SK-N-SH (cell line): ENCODE results near the gene FN3K. TPM values are rescaled to one million over a fixed set of nuclear protein-coding genes. Genes with fewer than 3 reads are reported as not detected.

ENCODE experiments used
- CTCF ChIA-PET: fragments of 300-600, 350-600 bp; formaldehyde crosslinking; extraction: SDS; loops from one replicate; lab custom pipeline; 2021; lab: Yijun Ruan, JAX
- POLR2A ChIA-PET: fragments of 350-600 bp; sonication (Branson Sonifier 250); formaldehyde crosslinking; extraction: SDS; loops from one replicate; lab custom pipeline; 2020; ENCODE audit warnings: antibody characterized with exemption, inconsistent platforms; lab: Yijun Ruan, JAX
- DNase-seq: peaks from one replicate; pipeline ENCODE4 v3.0.0; 2012
- H2AFZ ChIP-seq: fragments of 200-600 bp; sonication (generic); 2 replicates; pipeline ENCODE4 v1.8.1; 2016; ENCODE audit warnings: antibody characterized with exemption, mild to moderate bottlenecking, low read depth
- H3F3A ChIP-seq: fragments of 200-600 bp; sonication (generic); replicated peaks from 2 replicates; pipeline ENCODE3; 2016; ENCODE audit warnings: antibody characterized with exemption, mild to moderate bottlenecking; ENCODE audit not compliant: insufficient read depth
- H3K27ac ChIP-seq, 2 experiments: fragments of 200-500 bp in 1 of 2; fragments of 200-600 bp in 1 of 2; sonication (Bioruptor generic) in 1 of 2; sonication (generic), shearing (Covaris generic) in 1 of 2; 2 replicates each; pipeline versions ENCODE4 v1.5.1 to v1.6.1; 2014 to 2016; ENCODE audit warnings: low read depth in 2 of 2, inconsistent platforms in 1 of 2, low read length in 1 of 2, mild to moderate bottlenecking in 1 of 2, mixed read lengths in 1 of 2
- H3K27me3 ChIP-seq: fragments of 200-600 bp; sonication (generic), shearing (Covaris generic); 2 replicates; pipeline ENCODE4 v1.6.1; 2016; ENCODE audit warnings: mixed run types; ENCODE audit not compliant: insufficient read depth
- H3K36me3 ChIP-seq, 2 experiments: fragments of 200-500 bp in 1 of 2; fragments of 200-600 bp in 1 of 2; sonication (Bioruptor generic) in 1 of 2; sonication (generic) in 1 of 2; replicated peaks in 1 of 2; 2 replicates each; pipeline versions ENCODE3 to v1.5.1; 2014 to 2016; ENCODE audit warnings: low read length in 1 of 2, mild to moderate bottlenecking in 1 of 2; ENCODE audit not compliant: insufficient read depth in 2 of 2, control insufficient read depth in 1 of 2
- H3K4me1 ChIP-seq, 2 experiments: fragments of 200-500 bp in 1 of 2; fragments of 200-600 bp in 1 of 2; sonication (Bioruptor generic) in 1 of 2; sonication (generic), shearing (Covaris generic) in 1 of 2; 2 replicates each; pipeline versions ENCODE4 v1.5.1 to v1.6.1; 2014 to 2016; ENCODE audit warnings: low read depth in 1 of 2, low read length in 1 of 2, mixed run types in 1 of 2; ENCODE audit not compliant: insufficient read depth in 2 of 2, control insufficient read depth in 1 of 2
- H3K4me2 ChIP-seq: fragments of 200-600 bp; sonication (generic), shearing (Covaris generic); 2 replicates; pipeline ENCODE4 v1.6.1; 2017; ENCODE audit warnings: mixed run types
- H3K4me3 ChIP-seq, 2 experiments: fragments of 200-500 bp in 1 of 2; fragments of 200-600 bp in 1 of 2; sonication (Bioruptor generic) in 1 of 2; sonication (generic), shearing (Covaris generic) in 1 of 2; 2 replicates each; pipeline versions ENCODE4 v1.5.1 to v1.8.1; 2014 to 2016; ENCODE audit warnings: low read depth in 2 of 2, inconsistent platforms in 1 of 2, low read length in 1 of 2, mild to moderate bottlenecking in 1 of 2, mixed read lengths in 1 of 2, moderate library complexity in 1 of 2
- H3K79me2 ChIP-seq: fragments of 200-600 bp; sonication (generic); 2 replicates; pipeline ENCODE4 v1.8.1; 2017; ENCODE audit warnings: mild to moderate bottlenecking; ENCODE audit not compliant: insufficient read depth
- H3K9ac ChIP-seq: fragments of 200-600 bp; sonication (generic); 2 replicates; pipeline ENCODE4 v1.6.1; 2017; ENCODE audit warnings: mixed run types
- H3K9me2 ChIP-seq: fragments of 200-600 bp; sonication (generic); 2 replicates; pipeline ENCODE4 v1.6.1; 2017; ENCODE audit warnings: mixed run types
- H3K9me3 ChIP-seq: fragments of 200-600 bp; sonication (generic); 2 replicates; pipeline ENCODE4 v1.6.1; 2017; ENCODE audit warnings: mixed run types, mild to moderate bottlenecking, moderate library complexity
- H4K20me1 ChIP-seq: fragments of 200-600 bp; sonication (generic); 2 replicates; pipeline ENCODE4 v1.6.1; 2017; ENCODE audit warnings: mild to moderate bottlenecking, mixed run types; ENCODE audit not compliant: insufficient read depth
- ELF1 ChIP-seq: IDR thresholded peaks from 2 replicates; pipeline ENCODE4 v1.4.0; 2012
- EP300 ChIP-seq, 2 experiments: IDR thresholded peaks; 2 replicates each; pipeline versions ENCODE4 v1.4.0 to v1.6.1; 2012; ENCODE audit warnings: borderline replicate concordance in 1 of 2, low read depth in 1 of 2, low read length in 1 of 2
- FOXM1 ChIP-seq: IDR thresholded peaks from 2 replicates; pipeline ENCODE4 v1.4.0; 2012; ENCODE audit warnings: low read depth, mild to moderate bottlenecking
- MXI1 ChIP-seq: IDR thresholded peaks from 2 replicates; pipeline ENCODE4 v1.6.1; 2012; ENCODE audit warnings: mild to moderate bottlenecking, low read depth, low read length, improper control_type of control experiment
- RCOR1 ChIP-seq: fragments of 150-350 bp; IDR thresholded peaks from 2 replicates; pipeline ENCODE4 v1.6.1; 2017; ENCODE audit warnings: antibody characterized with exemption, low read length
- RXRA ChIP-seq: IDR thresholded peaks from 2 replicates; pipeline ENCODE4 v1.4.0; 2012; ENCODE audit warnings: low read depth, mild to moderate bottlenecking, borderline replicate concordance
- SIN3A ChIP-seq: IDR thresholded peaks from 2 replicates; pipeline ENCODE4 v1.6.1; 2012; ENCODE audit warnings: low read depth, mild to moderate bottlenecking, low read length, moderate library complexity, borderline replicate concordance
- TCF12 ChIP-seq: IDR thresholded peaks from 2 replicates; pipeline ENCODE4 v1.4.0; 2012
- YY1 ChIP-seq: IDR thresholded peaks from 2 replicates; pipeline ENCODE4 v1.4.0; 2012; ENCODE audit warnings: low read depth, mild to moderate bottlenecking
- WGBS: methylation state at CpG from one replicate; pipeline ENCODE4 v1.1.6; 2017; ENCODE audit warnings: low lambda C conversion rate; 5-methylcytosine and 5-hydroxymethylcytosine counted together
- polyA plus RNA-seq, 3 experiments: library from polyadenylated mRNA; depleted of rRNA; stranded (reverse); fragments of >200 nt; gene quantifications; 2 replicates each; pipeline ENCODE4 v1.2.3, GENCODE V29; 2012
- TF ChIP-seq, protein P1 (sequence below): IDR thresholded peaks from 2 replicates; pipeline ENCODE4; 2012

The FN3K gene
- polyA plus RNA-seq, 1 of the 3 experiments (the other 2 are of a cell fraction), result 9.9 TPM

DNA sequence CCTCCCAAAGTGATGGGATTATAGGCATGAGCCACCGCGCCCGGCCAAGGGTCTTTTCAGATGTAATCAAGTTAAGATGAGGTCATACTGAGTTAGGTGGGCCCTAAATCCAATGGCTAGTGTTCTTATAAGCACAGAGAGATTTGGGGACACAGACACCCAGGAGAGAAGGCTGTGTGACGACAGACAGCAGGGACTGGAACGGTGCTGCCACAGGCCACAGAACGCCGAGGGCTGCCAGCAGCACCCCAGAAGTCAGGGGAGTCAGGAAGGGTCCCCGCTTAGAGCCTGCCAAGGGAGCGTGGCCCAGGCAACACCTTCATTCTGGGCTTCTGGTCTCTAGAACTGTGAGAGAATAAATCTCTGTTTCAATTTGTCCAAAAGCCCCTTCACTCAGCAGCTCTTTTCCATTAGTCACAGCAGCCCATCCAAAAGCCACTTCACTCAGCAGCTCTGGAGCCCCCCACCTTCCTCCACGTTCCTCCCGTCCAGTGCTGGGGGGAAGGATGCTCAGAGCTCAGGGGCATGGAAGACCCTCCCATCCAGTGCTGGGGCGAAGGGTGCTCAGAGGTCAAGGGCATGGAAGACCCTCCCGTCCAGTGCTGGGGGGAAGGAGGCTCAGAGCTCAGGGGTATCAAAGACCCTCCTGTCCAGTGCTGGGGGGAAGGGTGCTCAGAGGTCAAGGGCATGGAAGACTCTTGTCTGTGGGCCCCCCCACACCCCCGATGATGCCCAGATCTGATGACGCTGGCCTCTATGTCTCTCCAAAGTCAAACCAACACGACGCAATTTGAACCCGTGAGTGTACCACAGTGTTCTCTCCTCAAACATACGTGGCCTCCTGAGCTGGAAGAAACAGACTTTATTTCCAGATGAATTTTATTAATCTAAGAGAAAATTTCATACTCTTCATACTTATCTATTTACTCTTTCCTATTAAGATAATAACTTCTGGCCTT, 48.8 kb upstream of the FN3K start:
- Histone ChIP-seq H3K4me2 (no peak overlapping the region), H3K4me1 (no peaks in the 10 kb centered on the region), H3F3A (no peaks in the 10 kb centered on the region), H3K27ac (no peak overlapping the region), H3K9me3 (0 out of 2 replicates have a peak, but pooled peaks cover 6% of the 10 kb centered on the region), H3K4me3 (no peak overlapping the region), H2AFZ (no peak overlapping the region), H3K9ac (no peak overlapping the region), H3K27me3 (no peaks in the 10 kb centered on the region), H3K36me3 (no peaks in the 10 kb centered on the region), H3K9me2 (no peaks in the 10 kb centered on the region), H3K79me2 (no peaks in the 10 kb centered on the region), H4K20me1 (no peaks in the 10 kb centered on the region)
- WGBS, result 91% methylated on average over 19 of the region's 19 CpGs
- no peak for DNase-seq
- no peak for TF ChIP-seq EP300 (IDR thresholded peaks at IDR 0.05; ENCODE audit: borderline replicate concordance in 1 of 2, low read depth in 1 of 2, low read length in 1 of 2)
- TF ChIP-seq MXI1, result no peak
- ChIA-PET CTCF (interaction anchor here (0.9 kb wide), 1 partner anchor 657 kb away, joined by 3 read pairs; no protein-coding TSS in a partner anchor), POLR2A (no interaction called here)

DNA sequence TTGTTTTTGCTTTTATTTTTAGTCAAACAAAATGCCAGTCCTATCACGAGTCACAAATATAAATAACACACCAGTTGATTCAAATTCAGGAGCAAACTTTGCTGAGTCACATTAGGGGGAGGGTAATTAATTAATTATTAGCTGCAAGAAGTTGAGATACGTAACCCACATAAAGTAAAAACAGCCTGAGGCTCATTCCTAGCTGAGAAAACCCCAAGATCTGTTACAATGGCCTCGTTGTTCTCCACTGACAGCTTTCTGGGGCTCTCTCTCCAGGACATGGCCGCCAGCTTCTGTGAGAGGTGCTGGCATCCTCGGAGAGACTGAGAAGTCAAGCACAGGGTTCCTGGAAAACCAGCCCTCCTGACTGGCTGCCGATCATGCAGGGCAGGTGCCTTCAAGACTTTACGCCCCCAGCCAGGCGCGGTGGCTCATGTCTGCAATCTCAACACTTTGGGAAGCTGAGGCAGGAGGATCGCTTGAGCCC, 48.0 kb upstream of the FN3K start:
- H3K4me3 ChIP-seq, result no peak overlapping the region
- no peak overlapping the region for H2AFZ ChIP-seq
- POLR2A ChIA-PET, result interaction anchor here (0.7 kb wide), 1 partner anchor 11 kb away, joined by 3 read pairs; the partner anchor contains the start of gene RAB40B
- no peak overlapping the region for H3K9ac ChIP-seq
- no peaks in the 10 kb centered on the region for H3K4me1 ChIP-seq
- H3K4me2 ChIP-seq, result no peak overlapping the region
- CTCF ChIA-PET, result interaction anchor here (0.9 kb wide), 1 partner anchor 657 kb away, joined by 3 read pairs; no protein-coding TSS in a partner anchor
- H3K9me2 ChIP-seq, result no peaks in the 10 kb centered on the region
- H3K27me3 ChIP-seq, result no peaks in the 10 kb centered on the region
- H3K9me3 ChIP-seq, result no peaks in the 10 kb centered on the region
- DNase-seq, result no peak
- no peaks in the 10 kb centered on the region for H3F3A ChIP-seq
- H3K79me2 ChIP-seq, result no peaks in the 10 kb centered on the region
- no peak for TF ChIP-seq RXRA
- no peak for TF ChIP-seq SIN3A
- TF ChIP-seq FOXM1, result no peak
- TF ChIP-seq, protein P1, sequence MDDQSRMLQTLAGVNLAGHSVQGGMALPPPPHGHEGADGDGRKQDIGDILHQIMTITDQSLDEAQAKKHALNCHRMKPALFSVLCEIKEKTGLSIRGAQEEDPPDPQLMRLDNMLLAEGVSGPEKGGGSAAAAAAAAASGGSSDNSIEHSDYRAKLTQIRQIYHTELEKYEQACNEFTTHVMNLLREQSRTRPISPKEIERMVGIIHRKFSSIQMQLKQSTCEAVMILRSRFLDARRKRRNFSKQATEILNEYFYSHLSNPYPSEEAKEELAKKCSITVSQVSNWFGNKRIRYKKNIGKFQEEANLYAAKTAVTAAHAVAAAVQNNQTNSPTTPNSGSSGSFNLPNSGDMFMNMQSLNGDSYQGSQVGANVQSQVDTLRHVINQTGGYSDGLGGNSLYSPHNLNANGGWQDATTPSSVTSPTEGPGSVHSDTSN, result no peak
- no peak for TF ChIP-seq TCF12
- TF ChIP-seq RCOR1, result no peak
- TF ChIP-seq YY1, result no peak
- no peak for TF ChIP-seq ELF1
- H3K36me3 ChIP-seq, result no peaks in the 10 kb centered on the region
- 79% methylated on average over 10 of the region's 10 CpGs for WGBS
- no peaks in the 10 kb centered on the region for H4K20me1 ChIP-seq
- H3K27ac ChIP-seq, result no peak overlapping the region
